H1 (cell line): Measurements from ENCODE around the gene CARD18. TPM values are rescaled to one million over a fixed set of nuclear protein-coding genes. Genes with fewer than 3 reads are reported as not detected.

Experiments used
- CTCF ChIA-PET: fragments of 300-600 bp; sonication (Branson Sonifier 250); formaldehyde crosslinking; loops from one replicate; lab custom pipeline; 2021; ENCODE audit not compliant: partially characterized antibody; lab: Charles Lee
- POLR2A ChIA-PET: fragments of 300-600 bp; sonication (Branson Sonifier 250); formaldehyde crosslinking; loops from one replicate; lab custom pipeline; 2021; ENCODE audit warnings: inconsistent platforms; ENCODE audit not compliant: partially characterized antibody; lab: Charles Lee
- DNase-seq, 2 experiments: peaks; one replicate each; pipeline versions ENCODE4 v3.0.0 to v3.0.0-alpha.2; 2010 to 2022; ENCODE audit warnings: low spot score in 2 of 2, low read depth in 1 of 2, mixed read lengths in 1 of 2
- FAIRE-seq: peaks from 2 replicates; lab custom pipeline; 2011; peaks lifted over from hg19 to GRCh38; lab: Jason Lieb, UNC
- H2AFZ ChIP-seq: 2 replicates; pipeline ENCODE4 v1.8.1; 2012; ENCODE audit warnings: low read length, inconsistent platforms
- H2AK5ac ChIP-seq: 2 replicates; pipeline ENCODE4 v1.6.1; 2013; ENCODE audit warnings: low read depth, low read length
- H2BK120ac ChIP-seq: replicated peaks from 2 replicates; pipeline ENCODE3; 2013; ENCODE audit warnings: low read depth, low read length, inconsistent platforms
- H2BK12ac ChIP-seq: 2 replicates; pipeline ENCODE4 v1.6.1; 2013; ENCODE audit warnings: low read depth, low read length
- H2BK15ac ChIP-seq: 2 replicates; pipeline ENCODE4 v1.6.1; 2013; ENCODE audit warnings: low read length
- H2BK20ac ChIP-seq: 2 replicates; pipeline ENCODE4 v1.6.1; 2013; ENCODE audit warnings: low read length
- H2BK5ac ChIP-seq: 2 replicates; pipeline ENCODE4 v1.6.1; 2013; ENCODE audit warnings: low read depth, low read length
- H3K14ac ChIP-seq: 2 replicates; pipeline ENCODE4 v1.6.1; 2013; ENCODE audit warnings: inconsistent platforms; ENCODE audit not compliant: insufficient read length
- H3K18ac ChIP-seq: 2 replicates; pipeline ENCODE4 v1.6.1; 2013; ENCODE audit warnings: low read length; ENCODE audit errors: extremely low read depth
- H3K23ac ChIP-seq: 2 replicates; pipeline ENCODE4 v1.6.1; 2013; ENCODE audit warnings: inconsistent platforms; ENCODE audit not compliant: insufficient read length
- H3K23me2 ChIP-seq: 2 replicates; pipeline ENCODE4 v1.6.1; 2013; ENCODE audit warnings: low read depth, low read length
- H3K27ac ChIP-seq: 2 replicates; pipeline ENCODE4 v1.6.1; 2011; ENCODE audit warnings: low read depth, low read length, inconsistent platforms
- H3K27me3 ChIP-seq, 4 experiments: replicated peaks in 1 of 4; 1 replicate in 1 of 4; 2 replicates in 3 of 4; pipeline versions ENCODE4 v1.6.1 to v1.8.1; 2011 to 2013; ENCODE audit warnings: low read length in 3 of 4, mild to moderate bottlenecking in 3 of 4, inconsistent platforms in 2 of 4, mixed read lengths in 2 of 4, moderate library complexity in 1 of 4; ENCODE audit not compliant: control insufficient read depth in 3 of 4, insufficient read depth in 3 of 4; ENCODE audit errors: extremely low read depth in 1 of 4
- H3K36me3 ChIP-seq, 4 experiments: 2 replicates each; pipeline versions ENCODE4 v1.6.1 to v1.8.1; 2011 to 2013; ENCODE audit warnings: mild to moderate bottlenecking in 4 of 4, low read length in 3 of 4, moderate library complexity in 2 of 4, control low read depth in 1 of 4, inconsistent platforms in 1 of 4; ENCODE audit not compliant: insufficient read depth in 4 of 4, control insufficient read depth in 2 of 4
- H3K4ac ChIP-seq: replicated peaks from 2 replicates; pipeline ENCODE3; 2013; ENCODE audit warnings: low read length, low read depth, mixed read lengths, inconsistent platforms; ENCODE audit not compliant: insufficient read length
- H3K4me1 ChIP-seq, 4 experiments: replicated peaks in 1 of 4; 1 replicate in 1 of 4; 2 replicates in 3 of 4; pipeline versions ENCODE4 v1.6.1 to v1.8.1; 2011 to 2013; ENCODE audit warnings: low read length in 3 of 4, inconsistent platforms in 2 of 4, mixed read lengths in 1 of 4; ENCODE audit not compliant: insufficient read depth in 4 of 4, control insufficient read depth in 3 of 4
- H3K4me2 ChIP-seq, 2 experiments: 2 replicates each; pipeline versions ENCODE4 v1.6.1 to v1.8.1; 2011 to 2013; ENCODE audit warnings: low read depth in 2 of 2, low read length in 2 of 2, control low read depth in 1 of 2, inconsistent platforms in 1 of 2, mild to moderate bottlenecking in 1 of 2; ENCODE audit not compliant: insufficient read depth in 1 of 2
- H3K4me3 ChIP-seq, 4 experiments: fragments of 200-600, 300-600 bp in 1 of 4; sonication (generic), shearing (Covaris generic), sonication (Bioruptor Twin) in 1 of 4; 2 replicates each; pipeline versions ENCODE4 v1.5.1 to v1.8.1; 2011 to 2016; ENCODE audit warnings: low read length in 4 of 4, low read depth in 3 of 4, control low read depth in 2 of 4, inconsistent platforms in 2 of 4, mild to moderate bottlenecking in 2 of 4, mixed read lengths in 1 of 4, moderate library complexity in 1 of 4; ENCODE audit not compliant: insufficient read depth in 2 of 4; ENCODE audit errors: extremely low read depth in 1 of 4
- H3K56ac ChIP-seq: replicated peaks from 2 replicates; pipeline ENCODE3; 2013; ENCODE audit warnings: low read depth, mild to moderate bottlenecking, mixed read lengths, low read length, inconsistent platforms; ENCODE audit not compliant: insufficient read length
- H3K79me1 ChIP-seq: 2 replicates; pipeline ENCODE4 v1.6.1; 2013; ENCODE audit warnings: low read depth, low read length, control low read depth
- H3K79me2 ChIP-seq, 2 experiments: 2 replicates each; pipeline versions ENCODE4 v1.6.1 to v1.8.1; 2012 to 2013; ENCODE audit warnings: low read length in 2 of 2, mild to moderate bottlenecking in 2 of 2, inconsistent platforms in 1 of 2; ENCODE audit not compliant: insufficient read depth in 2 of 2, control insufficient read depth in 1 of 2
- H3K9ac ChIP-seq, 4 experiments: replicated peaks in 1 of 4; 1 replicate in 1 of 4; 2 replicates in 3 of 4; pipeline versions ENCODE4 v1.6.1 to v1.8.1; 2011 to 2013; ENCODE audit warnings: low read depth in 3 of 4, low read length in 3 of 4, control low read depth in 2 of 4, mild to moderate bottlenecking in 2 of 4, moderate library complexity in 2 of 4, inconsistent platforms in 1 of 4; ENCODE audit errors: extremely low read depth in 1 of 4
- H3K9me3 ChIP-seq, 2 experiments: 2 replicates each; pipeline versions ENCODE4 v1.6.1 to v1.8.1; 2012 to 2013; ENCODE audit warnings: mild to moderate bottlenecking in 2 of 2, moderate library complexity in 2 of 2, control low read depth in 1 of 2, inconsistent platforms in 1 of 2, low read depth in 1 of 2, low read length in 1 of 2, mixed read lengths in 1 of 2; ENCODE audit not compliant: insufficient read depth in 2 of 2
- H4K20me1 ChIP-seq, 2 experiments: replicated peaks in 1 of 2; 2 replicates each; pipeline versions ENCODE3 to v1.8.1; 2011 to 2013; ENCODE audit warnings: inconsistent platforms in 2 of 2, low read length in 2 of 2, mild to moderate bottlenecking in 1 of 2; ENCODE audit not compliant: insufficient read depth in 2 of 2, control insufficient read depth in 1 of 2
- H4K5ac ChIP-seq: 2 replicates; pipeline ENCODE4 v1.6.1; 2013; ENCODE audit warnings: low read length, low read depth, mixed read lengths, inconsistent platforms; ENCODE audit not compliant: insufficient read length
- H4K8ac ChIP-seq: 2 replicates; pipeline ENCODE4 v1.8.0; 2013; ENCODE audit warnings: mild to moderate bottlenecking, moderate library complexity, low read length, inconsistent platforms; ENCODE audit not compliant: insufficient read depth; ENCODE audit errors: extremely low read depth
- H4K91ac ChIP-seq: replicated peaks from 2 replicates; pipeline ENCODE3; 2013; ENCODE audit warnings: low read length, mixed read lengths, inconsistent platforms; ENCODE audit not compliant: insufficient read length
- ASH2L ChIP-seq: fragments of 200-600, 300-600 bp; sonication (generic); IDR thresholded peaks from one replicate; pipeline ENCODE4 v1.7.1; 2017; ENCODE audit warnings: low read length
- BRCA1 ChIP-seq: IDR thresholded peaks from 2 replicates; pipeline ENCODE4 v1.6.1; 2012; ENCODE audit warnings: low read depth, low read length, improper control_type of control experiment
- CHD2 ChIP-seq: IDR thresholded peaks from 2 replicates; pipeline ENCODE4 v1.6.1; 2012; ENCODE audit warnings: low read length, improper control_type of control experiment
- NRF1 ChIP-seq: IDR thresholded peaks from 2 replicates; pipeline ENCODE4 v1.6.1; 2011; ENCODE audit warnings: mild to moderate bottlenecking, low read depth, low read length, improper control_type of control experiment
- RNF2 ChIP-seq: fragments of 200-900, 300-1000 bp; sonication (generic); IDR thresholded peaks from 2 replicates; pipeline ENCODE4 v1.7.1; 2016; ENCODE audit warnings: borderline replicate concordance, low read depth, mild to moderate bottlenecking, antibody characterized with exemption, low read length; ENCODE audit not compliant: poor library complexity, severe bottlenecking; ENCODE audit errors: missing control alignments
- SAP30 ChIP-seq: fragments of 300-600 bp; sonication (generic); IDR thresholded peaks from 2 replicates; pipeline ENCODE4 v1.7.1; 2012; ENCODE audit warnings: low read length, moderate library complexity, mild to moderate bottlenecking, inconsistent platforms; ENCODE audit not compliant: insufficient read depth, insufficient replicate concordance
- SIRT6 ChIP-seq: IDR thresholded peaks from one replicate; pipeline ENCODE4 v1.7.1; 2012; ENCODE audit warnings: low read length, inconsistent platforms
- TBP ChIP-seq: IDR thresholded peaks from 2 replicates; pipeline ENCODE4 v1.6.1; 2011; ENCODE audit warnings: low read depth, low read length, improper control_type of control experiment
- WGBS, 2 experiments: shearing (Covaris generic) in 1 of 2; methylation state at CpG; one replicate each; pipeline versions ENCODE4 v1.1.6 to v1.1.7; 2013 to 2015; ENCODE audit warnings: low lambda C conversion rate in 2 of 2, mixed read lengths in 2 of 2, inconsistent platforms in 1 of 2, low coverage in 1 of 2, missing lambda C conversion rate in 1 of 2; ENCODE audit not compliant: insufficient replicate concordance in 2 of 2, insufficient coverage in 1 of 2, insufficient read length in 1 of 2; ENCODE audit errors: extremely low coverage in 1 of 2, missing lambda C conversion rate in 1 of 2; 5-methylcytosine and 5-hydroxymethylcytosine counted together
- polyA plus RNA-seq, 7 experiments: library from polyadenylated mRNA; depleted of rRNA in 3 of 7; stranded (reverse) in 5 of 7; unstranded in 2 of 7; fragments of >200 nt in 5 of 7; fragments of 200-250 nt in 2 of 7; gene quantifications; 1 replicate in 5 of 7; 2 replicates in 1 of 7; 4 replicates in 1 of 7; pipeline versions ENCODE4 v1.2.1 to v1.2.3, GENCODE V29; 2011 to 2013; ENCODE audit warnings: missing spikeins in 2 of 7, mixed read lengths in 2 of 7
- total RNA-seq: library from RNA; stranded (reverse); fragmentation: NEBNext Ultra II Directional; extraction: Animal tissue kit (Norgen Biotek cat#: 25700); gene quantifications from 2 replicates; pipeline ENCODE4 v1.2.1, GENCODE V29; 2021

Gene CARD18
- total and polyA plus RNA-seq, 2 of the 8 experiments (the other 6 are each of a cell fraction or from before 2014, with no cell fraction given): not detected

DNA sequence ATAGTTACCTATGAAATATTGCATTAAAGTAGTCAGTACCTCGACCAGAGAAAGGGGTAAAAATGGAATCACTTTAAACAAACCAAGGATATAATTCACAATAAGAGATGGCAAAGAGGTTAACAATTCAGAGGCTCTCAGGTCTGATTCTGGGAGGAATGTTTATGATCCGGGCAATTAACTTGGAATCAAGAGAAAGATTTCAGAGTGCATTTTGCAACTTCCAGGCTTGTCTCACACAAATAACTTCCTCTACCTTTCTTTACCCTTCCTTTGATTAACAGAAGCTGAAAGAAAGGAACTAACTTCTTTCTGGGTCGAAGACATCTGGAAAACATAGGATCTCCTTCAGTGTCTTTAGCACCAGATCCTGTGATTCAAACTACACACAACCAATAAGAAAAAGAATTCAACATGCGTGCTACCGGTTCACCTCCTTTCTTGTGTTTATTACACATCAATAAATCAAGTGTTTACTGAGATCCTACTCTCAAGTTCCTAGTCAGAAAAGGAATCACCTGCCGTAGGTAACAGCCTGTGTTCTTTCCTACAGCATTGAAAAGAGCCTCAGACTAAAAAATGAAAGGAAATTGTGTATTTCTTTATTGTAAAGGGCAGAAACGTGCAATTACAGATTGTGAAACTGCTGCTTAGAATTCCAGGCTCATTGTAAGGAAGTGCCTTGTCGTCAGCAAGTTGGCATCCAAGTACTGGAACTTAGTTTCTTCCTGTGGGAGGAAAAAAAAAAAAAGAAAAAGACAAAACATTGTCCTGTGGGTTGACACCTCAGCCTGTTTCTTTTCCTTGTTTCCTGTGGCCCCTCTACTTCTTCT, 29.5 kb downstream of the CARD18 start:
- FAIRE-seq: no peak
- H2AFZ ChIP-seq: no peak overlapping the region

More for the DNA sequence above, 29.5 kb downstream of the CARD18 start:
- Histone ChIP-seq H2BK5ac (no peak overlapping the region), H3K79me1 (no peaks in the 10 kb centered on the region), H3K9me3 (peaks cover 0 to 2% of the 10 kb centered on the region in 2 experiments; a peak in 1 of 4 replicates), H3K4ac (no peak overlapping the region), H3K4me2 (no peak overlapping the region), H3K56ac (no peak overlapping the region), H2AK5ac (no peak overlapping the region), H4K5ac (no peak overlapping the region), H2BK20ac (no peak overlapping the region), H2BK15ac (no peak overlapping the region), H3K27me3 (no peaks in the 10 kb centered on the region), H3K27ac (no peak overlapping the region), H3K4me3 (no peak overlapping the region), H4K91ac (no peak overlapping the region), H3K23me2 (no peaks in the 10 kb centered on the region), H3K9ac (no peak overlapping the region), H3K18ac (no peak overlapping the region), H2BK120ac (no peak overlapping the region), H3K36me3 (no peaks in the 10 kb centered on the region), H3K79me2 (no peaks in the 10 kb centered on the region), H3K4me1 (no peaks in the 10 kb centered on the region), H4K8ac (no peak overlapping the region), H2BK12ac (no peak overlapping the region), H3K14ac (no peak overlapping the region), H3K23ac (no peak overlapping the region), H4K20me1 (no peaks in the 10 kb centered on the region)
- ChIA-PET CTCF (interaction anchor here (1.7 kb wide), 1 partner anchor 29 kb away, joined by 3 read pairs; no protein-coding TSS in a partner anchor), POLR2A (no interaction called here)
- no peak for DNase-seq
- TF ChIP-seq CHD2: no peak
- TF ChIP-seq NRF1: no peak
- TF ChIP-seq SIRT6: no peak
- TF ChIP-seq BRCA1: no peak
- TF ChIP-seq ASH2L: no peak
- no peak for TF ChIP-seq TBP
- TF ChIP-seq SAP30: no peak
- no peak for TF ChIP-seq RNF2
- 86% methylated on average over 8 of the region's 8 CpGs; no CpG with 5 or more reads in 1 of the 2 experiments for WGBS, 2 experiments
